ENCODE measurements around the gene NTNG2. TPM values are rescaled to one million over a fixed set of nuclear protein-coding genes. Genes with fewer than 3 reads are reported as not detected.

NTNG2 gene
- total and polyA plus RNA-seq, 2 donors (not counting 1 experiment from before 2014, with no cell fraction given), result 1.3 to 2.1 TPM

DNA sequence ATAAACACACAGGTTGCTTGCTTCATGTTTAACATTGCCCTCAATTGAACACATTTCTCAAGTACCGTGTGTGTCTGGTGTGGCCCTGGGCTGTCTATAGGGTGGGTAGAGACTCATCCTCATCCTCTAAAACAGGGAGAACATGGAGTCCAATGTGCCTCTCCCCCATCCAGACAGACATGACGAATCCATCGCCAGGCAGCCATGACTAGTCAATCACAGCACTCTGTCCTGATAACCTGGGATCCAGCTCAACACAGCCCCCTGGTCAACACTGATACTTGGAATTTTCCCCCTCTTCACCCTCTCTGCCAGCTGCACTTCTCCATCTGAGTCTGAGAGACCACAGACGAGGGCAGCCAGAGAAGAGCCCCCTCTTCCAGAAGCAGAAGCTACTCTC is 10.7 kb upstream of the NTNG2 start:
- Histone ChIP-seq H3K9ac (ENCODE audit: insufficient read depth, low read length) (no peak overlapping the region), H3K4me2 (ENCODE audit: extremely low read depth, insufficient read depth, low read length) (no peak overlapping the region), H3K4me1 (ENCODE audit: control insufficient read depth, extremely low read depth, insufficient read depth, low read length) (no peaks in the 10 kb centered on the region), H3K79me2 (ENCODE audit: control insufficient read depth, insufficient read depth, low read length) (no peaks in the 10 kb centered on the region), H3K36me3 (ENCODE audit: control insufficient read depth, insufficient read depth, low read length) (no peaks in the 10 kb centered on the region), H3K9me3 (ENCODE audit: control insufficient read depth, insufficient read depth, low read depth, low read length) (no peaks in the 10 kb centered on the region), H3K27ac (ENCODE audit: insufficient read depth, low read length) (no peak overlapping the region), H3K4me3 (replicated peaks in 1 of 4; ENCODE audit: control extremely low read depth in 1 of 4, insufficient read depth in 1 of 4, low read depth in 3 of 4, low read length in 4 of 4) (no peak overlapping the region), H3K27me3 (ENCODE audit: control insufficient read depth, insufficient read depth, low read length) (peaks cover 5% of the 10 kb centered on the region), H2AFZ (ENCODE audit: low read length) (no peak overlapping the region), H4K20me1 (ENCODE audit: control insufficient read depth, extremely low read depth, insufficient read depth, low read length) (no peaks in the 10 kb centered on the region)
- no peak for DNase-seq (ENCODE audit: low read depth in 2 of 2)
- no peak for TF ChIP-seq EZH2 (IDR thresholded peaks at IDR 0.05; ENCODE audit: low read length, missing control alignments)
- TF ChIP-seq, protein P1, sequence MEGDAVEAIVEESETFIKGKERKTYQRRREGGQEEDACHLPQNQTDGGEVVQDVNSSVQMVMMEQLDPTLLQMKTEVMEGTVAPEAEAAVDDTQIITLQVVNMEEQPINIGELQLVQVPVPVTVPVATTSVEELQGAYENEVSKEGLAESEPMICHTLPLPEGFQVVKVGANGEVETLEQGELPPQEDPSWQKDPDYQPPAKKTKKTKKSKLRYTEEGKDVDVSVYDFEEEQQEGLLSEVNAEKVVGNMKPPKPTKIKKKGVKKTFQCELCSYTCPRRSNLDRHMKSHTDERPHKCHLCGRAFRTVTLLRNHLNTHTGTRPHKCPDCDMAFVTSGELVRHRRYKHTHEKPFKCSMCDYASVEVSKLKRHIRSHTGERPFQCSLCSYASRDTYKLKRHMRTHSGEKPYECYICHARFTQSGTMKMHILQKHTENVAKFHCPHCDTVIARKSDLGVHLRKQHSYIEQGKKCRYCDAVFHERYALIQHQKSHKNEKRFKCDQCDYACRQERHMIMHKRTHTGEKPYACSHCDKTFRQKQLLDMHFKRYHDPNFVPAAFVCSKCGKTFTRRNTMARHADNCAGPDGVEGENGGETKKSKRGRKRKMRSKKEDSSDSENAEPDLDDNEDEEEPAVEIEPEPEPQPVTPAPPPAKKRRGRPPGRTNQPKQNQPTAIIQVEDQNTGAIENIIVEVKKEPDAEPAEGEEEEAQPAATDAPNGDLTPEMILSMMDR (conservative IDR thresholded peaks at IDR 0.05 in 1 of 2, IDR thresholded peaks at IDR 0.05 in 1 of 2; ENCODE audit: low read depth in 1 of 2, low read length in 2 of 2), result no peak

DNA sequence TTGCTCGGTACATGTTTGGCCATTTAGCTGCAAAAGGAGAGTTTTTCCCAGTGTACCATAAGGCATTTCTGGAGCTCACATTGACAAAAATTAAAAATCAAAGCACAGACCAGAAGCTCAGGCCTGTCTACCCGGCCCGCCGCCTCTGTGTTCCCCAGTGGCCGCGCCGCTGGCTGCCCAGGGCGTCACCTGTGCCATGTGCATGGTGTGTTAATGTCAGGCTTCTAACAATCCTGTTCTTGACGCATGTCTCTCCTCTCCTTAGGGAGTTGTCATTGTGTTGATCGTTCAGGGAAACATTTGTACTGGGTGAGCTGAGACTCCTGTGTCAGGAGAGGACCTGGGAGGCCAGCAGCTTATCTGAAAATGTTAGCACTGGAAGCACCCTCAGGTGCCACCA is 9.6 kb upstream of the NTNG2 start:
- Histone ChIP-seq H3K79me2 (ENCODE audit: control insufficient read depth, insufficient read depth, low read length) (no peaks in the 10 kb centered on the region), H3K9me3 (ENCODE audit: control insufficient read depth, insufficient read depth, low read depth, low read length) (no peaks in the 10 kb centered on the region), H3K36me3 (ENCODE audit: control insufficient read depth, insufficient read depth, low read length) (no peaks in the 10 kb centered on the region), H3K9ac (ENCODE audit: insufficient read depth, low read length) (no peak overlapping the region), H3K27me3 (ENCODE audit: control insufficient read depth, insufficient read depth, low read length) (peaks cover 5% of the 10 kb centered on the region), H3K4me2 (ENCODE audit: extremely low read depth, insufficient read depth, low read length) (no peak overlapping the region), H3K4me3 (replicated peaks in 1 of 4; ENCODE audit: control extremely low read depth in 1 of 4, insufficient read depth in 1 of 4, low read depth in 3 of 4, low read length in 4 of 4) (no peak overlapping the region), H2AFZ (ENCODE audit: low read length) (no peak overlapping the region), H4K20me1 (ENCODE audit: control insufficient read depth, extremely low read depth, insufficient read depth, low read length) (no peaks in the 10 kb centered on the region), H3K27ac (ENCODE audit: insufficient read depth, low read length) (no peak overlapping the region), H3K4me1 (ENCODE audit: control insufficient read depth, extremely low read depth, insufficient read depth, low read length) (no peaks in the 10 kb centered on the region)
- DNase-seq (ENCODE audit: low read depth in 2 of 2), result no peak
- TF ChIP-seq EZH2 (IDR thresholded peaks at IDR 0.05; ENCODE audit: low read length, missing control alignments), result no peak
- TF ChIP-seq, protein P1 (conservative IDR thresholded peaks at IDR 0.05 in 1 of 2, IDR thresholded peaks at IDR 0.05 in 1 of 2; ENCODE audit: low read depth in 1 of 2, low read length in 2 of 2), result no peak

DNA sequence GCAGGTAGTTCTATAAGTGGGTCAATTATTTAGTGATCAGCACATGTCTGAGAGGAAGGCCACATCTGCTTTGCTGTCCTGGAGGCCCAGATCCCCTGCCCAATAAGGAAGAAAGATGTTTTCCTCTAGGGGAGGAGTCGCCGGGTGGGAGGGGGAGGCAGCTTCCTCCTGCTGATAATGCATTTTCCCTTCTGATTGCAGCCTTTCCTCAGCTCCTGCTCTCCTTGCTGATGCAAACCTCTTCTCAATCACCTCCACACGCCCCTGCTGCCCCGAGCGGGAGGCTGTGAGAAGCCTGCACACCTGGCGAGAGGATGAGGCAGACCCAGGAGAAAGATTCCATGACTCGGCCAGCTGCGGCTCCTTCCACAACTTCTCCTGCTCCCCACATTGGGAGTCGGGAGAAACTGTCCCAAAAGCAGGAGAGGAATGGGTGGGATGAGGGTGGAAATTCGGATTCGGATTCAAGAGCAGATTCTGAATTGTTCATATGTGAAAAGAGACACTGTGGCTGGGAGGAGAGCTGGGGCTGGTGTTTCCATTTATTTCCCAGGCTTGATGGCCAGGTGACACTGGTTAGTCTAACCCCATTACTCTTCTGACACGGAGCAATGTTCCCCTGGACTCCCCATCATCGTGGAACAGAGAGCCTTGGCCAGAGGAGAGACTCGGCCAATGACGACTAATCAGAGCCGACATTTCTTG is 6.8 kb upstream of the NTNG2 start:
- Histone ChIP-seq H3K27me3 (ENCODE audit: control insufficient read depth, insufficient read depth, low read length) (peaks cover 16% of the 10 kb centered on the region), H3K4me3 (replicated peaks in 1 of 4; ENCODE audit: control extremely low read depth in 1 of 4, insufficient read depth in 1 of 4, low read depth in 3 of 4, low read length in 4 of 4) (no peak overlapping the region), H3K4me1 (ENCODE audit: control insufficient read depth, extremely low read depth, insufficient read depth, low read length) (no peaks in the 10 kb centered on the region), H3K36me3 (ENCODE audit: control insufficient read depth, insufficient read depth, low read length) (no peaks in the 10 kb centered on the region), H3K79me2 (ENCODE audit: control insufficient read depth, insufficient read depth, low read length) (no peaks in the 10 kb centered on the region), H2AFZ (ENCODE audit: low read length) (no peak overlapping the region), H3K27ac (ENCODE audit: insufficient read depth, low read length) (no peak overlapping the region), H3K9me3 (ENCODE audit: control insufficient read depth, insufficient read depth, low read depth, low read length) (no peaks in the 10 kb centered on the region), H4K20me1 (ENCODE audit: control insufficient read depth, extremely low read depth, insufficient read depth, low read length) (no peaks in the 10 kb centered on the region), H3K4me2 (ENCODE audit: extremely low read depth, insufficient read depth, low read length) (no peak overlapping the region), H3K9ac (ENCODE audit: insufficient read depth, low read length) (no peak overlapping the region)
- DNase-seq (ENCODE audit: low read depth in 2 of 2), result no peak
- TF ChIP-seq, protein P1 (conservative IDR thresholded peaks at IDR 0.05 in 1 of 2, IDR thresholded peaks at IDR 0.05 in 1 of 2; ENCODE audit: low read depth in 1 of 2, low read length in 2 of 2), result no peak
- no peak for TF ChIP-seq EZH2 (IDR thresholded peaks at IDR 0.05; ENCODE audit: low read length, missing control alignments)
